Activated CD8-positive, alpha-beta T cell treated with anti-CD3 and anti-CD28 coated beads, Interleukin-2, amount 10 ng/mL, durations not matched to agents 7 days and 5 days (primary cell): ENCODE results near the gene PIP4K2C. TPM values are rescaled to one million over a fixed set of nuclear protein-coding genes. Genes with fewer than 3 reads are reported as not detected.
"Not testable (repeated sequence)": the region's sequence is repeated elsewhere in the genome, so short reads cannot be mapped to it uniquely, and the experiment has no call there.

Experiments used
- ATAC-seq: fragments of 150-1000 bp; cut with Tn5 transposase; one replicate; pipeline ENCODE4 v1.10.0; 2021; ENCODE audit warnings: moderate library complexity
- CTCF ChIA-PET: fragments of 350-600 bp; sonication (Branson Sonifier 250); formaldehyde crosslinking; loops from one replicate; lab custom pipeline; 2021; ENCODE audit warnings: antibody characterized with exemption; lab: Charles Lee
- POLR2A ChIA-PET: fragments of 350-600 bp; sonication (Branson Sonifier 250); formaldehyde crosslinking; loops from one replicate; lab custom pipeline; 2021; ENCODE audit warnings: antibody characterized with exemption; lab: Charles Lee
- DNase-seq: peaks from one replicate; pipeline ENCODE4 v3.0.0-alpha.2; 2020
- H3K27ac Mint-ChIP-seq: one replicate; pipeline ENCODE4 v1.8.0; 2021; ENCODE audit warnings: mild to moderate bottlenecking, mixed read lengths
- H3K27me3 Mint-ChIP-seq: one replicate; pipeline ENCODE4 v1.8.0; 2021; ENCODE audit warnings: low read depth, mixed read lengths
- H3K36me3 Mint-ChIP-seq: one replicate; pipeline ENCODE4 v1.8.0; 2021; ENCODE audit warnings: low read depth, mixed read lengths
- H3K4me1 Mint-ChIP-seq: one replicate; pipeline ENCODE4 v1.8.0; 2021; ENCODE audit warnings: low read depth, mixed read lengths
- H3K4me3 Mint-ChIP-seq: one replicate; pipeline ENCODE4 v1.8.0; 2021; ENCODE audit warnings: mild to moderate bottlenecking, mixed read lengths
- H3K9me3 Mint-ChIP-seq: one replicate; pipeline ENCODE4 v1.8.0; 2022; ENCODE audit warnings: mixed read lengths; ENCODE audit not compliant: insufficient read depth
- total RNA-seq, 2 experiments: library from RNA; stranded (reverse); gene quantifications; one replicate each; pipeline ENCODE4 v1.2.3, GENCODE V29; 2021

PIP4K2C gene
- total RNA-seq, 2 experiments from 2014 or later, result 16.8 to 17.9 TPM

DNA sequence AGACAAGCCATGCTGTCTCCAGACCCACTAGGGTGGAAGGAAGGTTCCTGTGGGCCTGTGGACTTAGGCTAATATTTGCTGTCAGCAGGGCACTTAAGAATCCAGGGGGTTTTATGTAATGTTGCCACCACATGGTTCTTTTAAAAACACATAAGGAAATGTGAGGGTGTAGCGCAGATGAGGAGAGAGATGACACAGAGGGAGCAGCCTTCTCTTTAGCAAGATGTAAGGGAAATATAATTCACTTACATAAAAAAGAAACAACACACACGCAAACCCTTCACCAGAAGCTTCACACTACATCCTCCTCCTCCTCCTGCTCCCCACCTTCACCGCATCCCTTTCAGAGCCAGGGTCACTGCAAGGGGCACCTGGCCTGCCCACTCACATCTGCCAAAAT, 4.9 kb upstream of the PIP4K2C start:
- Mint-ChIP-seq H3K27ac (no peak overlapping the region), H3K36me3 (no peaks in the 10 kb centered on the region), H3K4me1 (peaks cover 11% of the 10 kb centered on the region), H3K27me3 (no peaks in the 10 kb centered on the region), H3K9me3 (no peaks in the 10 kb centered on the region), H3K4me3 (no peak overlapping the region)
- ATAC-seq (no peak), DNase-seq (no peak)
- CTCF ChIA-PET, result interaction anchor here (1.6 to 5.9 kb wide), 3 partner anchors 35 to 48 kb away, joined by 5 to 87 read pairs (median 32); partner anchors contain the start of gene B4GALNT1
- POLR2A ChIA-PET, result no interaction called here

DNA sequence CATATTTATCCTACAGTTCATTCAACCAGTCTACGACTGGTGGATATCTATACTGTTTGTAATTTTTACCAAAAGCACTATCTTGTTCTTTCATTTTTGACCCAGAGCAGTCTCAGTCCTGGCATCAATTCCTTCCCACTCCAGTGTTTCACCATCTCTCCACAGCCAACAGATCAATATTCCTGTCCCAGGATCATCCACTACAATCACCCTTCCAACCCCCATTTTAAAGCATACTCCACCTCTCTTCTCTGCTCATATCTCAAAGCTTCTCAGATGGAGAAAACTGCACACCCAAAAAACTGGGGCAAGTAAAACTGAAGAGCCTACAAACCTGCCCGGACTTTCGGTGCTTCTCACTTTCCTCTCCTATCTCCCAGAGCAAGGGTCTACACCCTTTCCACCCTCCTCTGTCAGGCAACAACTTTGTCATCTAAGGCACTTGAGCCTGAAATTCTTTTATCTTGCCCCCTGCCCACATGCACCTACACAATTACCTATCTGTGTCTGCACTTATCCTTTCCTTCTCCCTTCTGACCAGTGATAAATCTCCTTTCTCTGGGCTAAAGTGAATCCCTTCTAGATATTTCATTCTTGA, 4.1 kb upstream of the PIP4K2C start:
- Mint-ChIP-seq H3K27ac (no peak overlapping the region), H3K4me1 (peaks cover 16% of the 10 kb centered on the region), H3K4me3 (no peak overlapping the region), H3K9me3 (no peaks in the 10 kb centered on the region), H3K36me3 (no peaks in the 10 kb centered on the region), H3K27me3 (no peaks in the 10 kb centered on the region)
- POLR2A ChIA-PET, result no interaction called here
- CTCF ChIA-PET, result interaction anchor here (1.0 kb wide), 1 partner anchor 28 kb away, joined by 4 read pairs; no protein-coding TSS in a partner anchor
- DNase-seq (no peak), ATAC-seq (no peak)

- H3K4me3 Mint-ChIP-seq, H3K9me3 Mint-ChIP-seq, H3K27ac Mint-ChIP-seq, ATAC-seq, H3K27me3 Mint-ChIP-seq, H3K36me3 Mint-ChIP-seq, DNase-seq, POLR2A ChIA-PET: not testable (repeated sequence)
- peaks cover 28% of the 10 kb centered on the region for H3K4me1 Mint-ChIP-seq
- CTCF ChIA-PET, result interaction anchor here (2.6 kb wide), 1 partner anchor 31 kb away, joined by 10 read pairs; no protein-coding TSS in a partner anchor
These were observed 1.9 kb upstream of the PIP4K2C start for GRCh38 chr12:57588951-57589610.

GRCh38 chr12:57590479-57590863, 521 bp upstream of the PIP4K2C start:
- ATAC-seq, result no peak
- peak overlapping the region; percentile 85 for H3K4me3 Mint-ChIP-seq
- peaks cover 14% of the 10 kb centered on the region for H3K36me3 Mint-ChIP-seq
- no peaks in the 10 kb centered on the region for H3K9me3 Mint-ChIP-seq
- H3K4me1 Mint-ChIP-seq, result peaks cover 28% of the 10 kb centered on the region
- H3K27ac Mint-ChIP-seq, result peak overlapping the region; percentile 84
- ChIA-PET CTCF (interaction anchor here (0.6 to 4.8 kb wide), 5 partner anchors 8 to 167 kb away, joined by 3 to 49 read pairs (median 4); partner anchors contain the start of gene B4GALNT1), POLR2A (interaction anchor here (1.0 to 2.4 kb wide), 6 partner anchors 9 to 129 kb away, joined by 3 to 12 read pairs (median 4); partner anchors contain the start of gene ARHGEF25)
- DNase-seq, result no peak
- no peaks in the 10 kb centered on the region for H3K27me3 Mint-ChIP-seq

DNA sequence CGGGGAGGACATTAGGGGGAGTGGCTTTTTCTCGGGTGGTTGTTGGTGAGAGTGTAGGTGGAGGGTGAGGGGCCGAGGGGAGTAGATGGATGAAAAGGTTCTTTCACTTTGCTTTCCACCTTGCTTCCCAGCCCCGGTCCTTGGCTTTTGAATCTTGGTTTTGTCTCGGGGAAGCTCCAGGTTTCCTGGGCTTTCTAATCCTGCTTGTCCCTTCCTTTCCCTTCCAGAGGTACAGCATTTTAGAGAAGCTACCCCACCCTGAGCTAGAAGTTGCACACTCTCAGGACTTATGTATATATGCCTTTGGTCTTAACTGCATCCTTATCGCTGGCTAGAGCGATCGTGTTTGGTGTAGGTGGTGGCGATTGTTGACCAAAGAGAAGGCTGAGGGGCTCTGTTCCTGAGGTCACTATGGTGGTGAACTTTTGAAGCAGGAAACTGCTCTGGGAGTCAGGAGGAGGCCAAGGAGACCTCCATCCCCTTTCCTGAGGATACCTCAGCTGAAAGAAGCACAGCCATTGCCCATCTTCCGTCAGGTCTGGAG, 862 bp downstream of the PIP4K2C start:
- DNase-seq, result no peak
- Mint-ChIP-seq H3K4me1 (peaks cover 28% of the 10 kb centered on the region), H3K9me3 (no peaks in the 10 kb centered on the region), H3K27ac (peak overlapping the region; percentile 84), H3K36me3 (peaks cover 21% of the 10 kb centered on the region), H3K4me3 (peak overlapping the region; percentile 85), H3K27me3 (no peaks in the 10 kb centered on the region)
- POLR2A ChIA-PET, result interaction anchor here (0.7 to 2.4 kb wide), 6 partner anchors 8 to 72 kb away, joined by 3 to 12 read pairs (median 4); partner anchors contain the start of gene ARHGEF25
- CTCF ChIA-PET, result interaction anchor here (0.9 to 4.8 kb wide), 9 partner anchors 8 to 165 kb away, joined by 3 to 49 read pairs (median 4); partner anchors contain the start of gene ARHGEF25
- ATAC-seq, result no peak

GRCh38 chr12:57592551-57593165, 1.7 kb downstream of the PIP4K2C start:
- CTCF ChIA-PET, result interaction anchor here (0.9 to 4.8 kb wide), 9 partner anchors 10 to 164 kb away, joined by 3 to 49 read pairs (median 4); no protein-coding TSS in a partner anchor
- no peaks in the 10 kb centered on the region for H3K27me3 Mint-ChIP-seq
- no peak for DNase-seq
- H3K36me3 Mint-ChIP-seq, result peaks cover 26% of the 10 kb centered on the region
- no peak overlapping the region for H3K27ac Mint-ChIP-seq
- H3K4me3 Mint-ChIP-seq, result peak overlapping the region; percentile 85
- no peak for ATAC-seq
- POLR2A ChIA-PET, result interaction anchor here (0.7 to 2.2 kb wide), 3 partner anchors 13 to 73 kb away, joined by 3 to 12 read pairs (median 5); no protein-coding TSS in a partner anchor
- H3K9me3 Mint-ChIP-seq, result no peaks in the 10 kb centered on the region
- peaks cover 28% of the 10 kb centered on the region for H3K4me1 Mint-ChIP-seq

- H3K4me3 Mint-ChIP-seq, result no peak overlapping the region
- no peaks in the 10 kb centered on the region for H3K9me3 Mint-ChIP-seq
- H3K4me1 Mint-ChIP-seq, result peaks cover 28% of the 10 kb centered on the region
- no peak overlapping the region for H3K27ac Mint-ChIP-seq
- no peaks in the 10 kb centered on the region for H3K27me3 Mint-ChIP-seq
- CTCF ChIA-PET, result interaction anchor here (1.1 to 4.8 kb wide), 9 partner anchors 10 to 163 kb away, joined by 3 to 49 read pairs (median 4); no protein-coding TSS in a partner anchor
- ATAC-seq (no peak), DNase-seq (no peak)
- H3K36me3 Mint-ChIP-seq, result peaks cover 28% of the 10 kb centered on the region
- POLR2A ChIA-PET, result interaction anchor here (0.6 to 1.3 kb wide), 2 partner anchors 10 to 12 kb away, joined by 3 to 5 read pairs; no protein-coding TSS in a partner anchor
These were observed 2.2 kb downstream of the PIP4K2C start for GRCh38 chr12:57593187-57593586.

- ChIA-PET CTCF (interaction anchor here (0.8 to 1.8 kb wide), 4 partner anchors 9 to 33 kb away, joined by 3 to 8 read pairs (median 4); partner anchors contain the start of gene B4GALNT1), POLR2A (interaction anchor here (0.5 to 0.9 kb wide), 3 partner anchors 9 to 173 kb away, joined by 3 to 4 read pairs (median 3); partner anchors contain the start of gene PIP4K2C)
- H3K27ac Mint-ChIP-seq, result no peak overlapping the region
- ATAC-seq (no peak), DNase-seq (no peak)
- H3K9me3 Mint-ChIP-seq, result no peaks in the 10 kb centered on the region
- H3K4me3 Mint-ChIP-seq, result no peak overlapping the region
- H3K4me1 Mint-ChIP-seq, result peaks cover 19% of the 10 kb centered on the region
- no peaks in the 10 kb centered on the region for H3K27me3 Mint-ChIP-seq
- peaks cover 53% of the 10 kb centered on the region for H3K36me3 Mint-ChIP-seq
These were observed 9.4 kb downstream of the PIP4K2C start for GRCh38 chr12:57600395-57600794.

GRCh38 chr12:57602544-57602943, 11.6 kb downstream of the PIP4K2C start:
- no peaks in the 10 kb centered on the region for H3K27me3 Mint-ChIP-seq
- H3K36me3 Mint-ChIP-seq, result peaks cover 42% of the 10 kb centered on the region
- POLR2A ChIA-PET, result no interaction called here
- DNase-seq (no peak), ATAC-seq (no peak)
- no peak overlapping the region for H3K27ac Mint-ChIP-seq
- no peak overlapping the region for H3K4me3 Mint-ChIP-seq
- CTCF ChIA-PET, result interaction anchor here (1.5 to 1.7 kb wide), 2 partner anchors 19 to 20 kb away, joined by 4 to 8 read pairs; no protein-coding TSS in a partner anchor
- H3K9me3 Mint-ChIP-seq, result no peaks in the 10 kb centered on the region
- H3K4me1 Mint-ChIP-seq, result peaks cover 24% of the 10 kb centered on the region

- no peaks in the 10 kb centered on the region for H3K9me3 Mint-ChIP-seq
- ATAC-seq (no peak), DNase-seq (no peak)
- H3K4me3 Mint-ChIP-seq, result no peak overlapping the region
- H3K27ac Mint-ChIP-seq, result peak overlapping the region; percentile 73
- no peaks in the 10 kb centered on the region for H3K27me3 Mint-ChIP-seq
- ChIA-PET CTCF (interaction anchor here (1.5 to 1.7 kb wide), 2 partner anchors 19 to 20 kb away, joined by 4 to 8 read pairs; no protein-coding TSS in a partner anchor), POLR2A (no interaction called here)
- H3K4me1 Mint-ChIP-seq, result peaks cover 24% of the 10 kb centered on the region
- H3K36me3 Mint-ChIP-seq, result peaks cover 38% of the 10 kb centered on the region
These were observed 12.3 kb downstream of the PIP4K2C start for GRCh38 chr12:57603324-57603723.
